Uterus (tissue), 4 donors: ENCODE results near the gene RMI2. TPM values are rescaled to one million over a fixed set of nuclear protein-coding genes. Genes with fewer than 3 reads are reported as not detected.

Source experiments
- DNase-seq, 2 donors: peaks; one replicate each; pipeline ENCODE4 v3.0.0-alpha.2; 2019 to 2020
- H3K27ac ChIP-seq, 2 donors: fragments of 200-600 bp; sonication (generic); 1 replicate in 1 of 2; 2 replicates in 1 of 2; pipeline ENCODE4 v1.5.1; 2016 to 2018
- H3K27me3 ChIP-seq, 2 donors: fragments of 200-600 bp; sonication (generic); one replicate each; pipeline ENCODE4 v1.5.1; 2018 to 2019; ENCODE audit warnings: control low read depth in 1 of 2
- H3K36me3 ChIP-seq, 2 donors: fragments of 200-600 bp; sonication (generic); one replicate each; pipeline ENCODE4 v1.5.1; 2019; ENCODE audit warnings: control low read depth in 1 of 2
- H3K4me1 ChIP-seq, 2 donors: fragments of 200-600 bp; sonication (generic); one replicate each; pipeline ENCODE4 v1.5.1; 2018 to 2019; ENCODE audit warnings: control low read depth in 1 of 2
- H3K4me3 ChIP-seq, 2 donors: fragments of 200-600 bp; sonication (generic); 1 replicate in 1 of 2; 2 replicates in 1 of 2; pipeline ENCODE4 v1.5.1; 2018 to 2019; ENCODE audit warnings: mild to moderate bottlenecking in 1 of 2
- H3K9me3 ChIP-seq, 2 donors: fragments of 200-600 bp; sonication (generic); one replicate each; pipeline ENCODE4 v1.5.1; 2019; ENCODE audit warnings: control low read depth in 1 of 2
- CTCF ChIP-seq, 4 experiments: fragments of 200-600 bp in 2 of 4; fragments of 450-650 bp in 2 of 4; sonication (generic) in 2 of 4; IDR thresholded peaks; one replicate each; pipeline ENCODE4 v1.5.1; 2016 to 2019; ENCODE audit warnings: antibody characterized with exemption in 4 of 4, mild to moderate bottlenecking in 2 of 4, moderate library complexity in 1 of 4
- POLR2A ChIP-seq, 2 donors: fragments of 450-650 bp; IDR thresholded peaks; one replicate each; pipeline ENCODE4 v1.6.1; 2016; ENCODE audit warnings: antibody characterized with exemption in 2 of 2, mild to moderate bottlenecking in 1 of 2, moderate library complexity in 1 of 2
- intact Hi-C: fragments of 100-400 bp; cut with DNase I; formaldehyde crosslinking; loops from one replicate; pipeline ENCODE4 v1.15.1; 2023; ENCODE audit warnings: low total_unique reads
- microRNA-seq: library from miRNA; unstranded; fragments of <30 nt; microRNA quantifications from one replicate; pipeline ENCODE4, GENCODE V29; 2016; ENCODE audit warnings: borderline microRNAs expressed, borderline replicate concordance
- small RNA-seq: library from RNA; depleted of rRNA; stranded (forward); fragments of <200 nt; gene quantifications from one replicate; pipeline ENCODE3, GENCODE V24; 2016
- total RNA-seq, 4 donors: library from RNA; depleted of rRNA in 3 of 4; stranded (reverse); fragments of >200 nt in 3 of 4; gene quantifications; one replicate each; pipeline versions ENCODE4 v1.1.0 to v1.2.4, GENCODE V29; 2014 to 2023
- donor health status: DM: yes; HTN: yes; CAD: no.

Gene RMI2
- total RNA-seq, 4 donors from 2014 or later, result 0.49 to 15.3 TPM; not detected in 2

- no peaks in the 10 kb centered on the region for H3K4me1 ChIP-seq
- no peaks in the 10 kb centered on the region for H3K9me3 ChIP-seq
- DNase-seq, result no peak
- no peak overlapping the region for H3K4me3 ChIP-seq
- H3K36me3 ChIP-seq, result no peaks in the 10 kb centered on the region
- no peak overlapping the region for H3K27ac ChIP-seq
- no peak for TF ChIP-seq POLR2A (IDR thresholded peaks at IDR 0.05)
- TF ChIP-seq CTCF (IDR thresholded peaks at IDR 0.05), result no peak
- intact Hi-C loops, result no loop called here
- no peaks in the 10 kb centered on the region for H3K27me3 ChIP-seq
These were observed 54.1 kb downstream of the RMI2 start for GRCh38 chr16:11399261-11399831.

GRCh38 chr16:11400076-11400475 is 54.8 kb downstream of the RMI2 start:
- Histone ChIP-seq H3K27ac (no peak overlapping the region), H3K4me3 (no peak overlapping the region), H3K4me1 (no peaks in the 10 kb centered on the region), H3K36me3 (no peaks in the 10 kb centered on the region), H3K9me3 (no peaks in the 10 kb centered on the region), H3K27me3 (no peaks in the 10 kb centered on the region)
- intact Hi-C loops, result loop anchor here (10.0 kb wide), 1 partner anchor 245 kb away; no protein-coding TSS in a partner anchor
- TF ChIP-seq CTCF (IDR thresholded peaks at IDR 0.05) (no peak), POLR2A (IDR thresholded peaks at IDR 0.05) (no peak)
- DNase-seq, result no peak

Small RNA genes lying within 50 kb of the gene (microRNA-seq; reads per million reads assigned to microRNA genes)
- gene MIR548H2, result not detected

Small RNA genes lying within 50 kb of the gene (small RNA-seq; reads per million reads assigned to genes)
- gene AC099489.2, result not detected
- gene MIR548H2, result not detected
- not detected for gene RF00019

Other genes starting within 250 kb of the RMI2 start
- 10 to 100 TPM in 1 of 4 donors, 1 to 10 TPM in 2, not detected in 1; 6.4 to 45.3 (median 7.6) TPM for gene SOCS1, start 89.3 kb upstream of the RMI2 start, total RNA-seq
- not detected for gene TNP2, start 76.1 kb upstream of the RMI2 start, total RNA-seq
- gene PRM3, start 71.8 kb upstream of the RMI2 start, total RNA-seq, result not detected
- gene PRM2, start 69.0 kb upstream of the RMI2 start, total RNA-seq, result not detected
- not detected for gene PRM1, start 64.1 kb upstream of the RMI2 start, total RNA-seq
- 100 to 1,000 TPM in 1 of 4 donors, 10 to 100 TPM in 3; 46.9 to 163 (median 73.2) TPM for gene LITAF, start 241.5 kb downstream of the RMI2 start, total RNA-seq